Mucosa of descending colon (tissue), 3 donors: Measurements from ENCODE around the gene COL21A1. TPM values are rescaled to one million over a fixed set of nuclear protein-coding genes. Genes with fewer than 3 reads are reported as not detected.
A peak's percentile ranks its signal among the peaks of the same experiment; 100 is the strongest.

Source experiments
- ATAC-seq: fragments of 200-7000 bp; cut with Tn5 transposase; one replicate; pipeline ENCODE4 v1.9.1; 2020; ENCODE audit warnings: mild to moderate bottlenecking, moderate library complexity
- DNase-seq, 3 donors: peaks; one replicate each; pipeline ENCODE4 v3.0.0-alpha.2; 2020
- H3K36me3 ChIP-seq: fragments of 200-600 bp; one replicate; pipeline ENCODE4 v1.8.0; 2021; ENCODE audit warnings: low read depth, mild to moderate bottlenecking
- H3K4me1 ChIP-seq: fragments of 200-600 bp; one replicate; pipeline ENCODE4 v1.8.0; 2021; ENCODE audit warnings: low read depth, mild to moderate bottlenecking
- H3K4me3 ChIP-seq: fragments of 200-600 bp; one replicate; pipeline ENCODE4 v1.8.0; 2021; ENCODE audit warnings: mild to moderate bottlenecking
- H3K9me3 ChIP-seq: fragments of 200-600 bp; one replicate; pipeline ENCODE4 v1.8.0; 2021; ENCODE audit warnings: mild to moderate bottlenecking
- intact Hi-C, 2 donors: fragments of 100-400 bp; cut with DNase I in 1 of 2; cut with micrococcal nuclease in 1 of 2; formaldehyde crosslinking; loops; one replicate each; pipeline versions ENCODE4 v1.11.0 to v1.11.1; 2022; cut with DNase I, micrococcal nuclease
- total RNA-seq, 3 donors: library from RNA; stranded (reverse); fragmentation: NEBNext Ultra II Directional in 2 of 3; extraction: Animal tissue kit (Norgen Biotek cat#: 25700) in 2 of 3; gene quantifications; one replicate each; pipeline versions ENCODE4 v1.2.1 to v1.2.4, GENCODE V29; 2021 to 2023
- TF ChIP-seq, protein P1 (sequence below): fragments of 200-600 bp; IDR thresholded peaks from one replicate; pipeline ENCODE4 v1.8.0; 2022; ENCODE audit warnings: antibody characterized with exemption, mild to moderate bottlenecking
- donor health status: DM: no; HTN: no; CAD: no; lungs with moderate emphysema.
- donor health status: DM: no; HTN: no; CAD: no.
- donor health status: DM: no; HTN: yes; CAD: no.

The COL21A1 gene
- total RNA-seq, 3 donors from 2014 or later, result 0.35 to 20.5 (median 2.1) TPM

DNA sequence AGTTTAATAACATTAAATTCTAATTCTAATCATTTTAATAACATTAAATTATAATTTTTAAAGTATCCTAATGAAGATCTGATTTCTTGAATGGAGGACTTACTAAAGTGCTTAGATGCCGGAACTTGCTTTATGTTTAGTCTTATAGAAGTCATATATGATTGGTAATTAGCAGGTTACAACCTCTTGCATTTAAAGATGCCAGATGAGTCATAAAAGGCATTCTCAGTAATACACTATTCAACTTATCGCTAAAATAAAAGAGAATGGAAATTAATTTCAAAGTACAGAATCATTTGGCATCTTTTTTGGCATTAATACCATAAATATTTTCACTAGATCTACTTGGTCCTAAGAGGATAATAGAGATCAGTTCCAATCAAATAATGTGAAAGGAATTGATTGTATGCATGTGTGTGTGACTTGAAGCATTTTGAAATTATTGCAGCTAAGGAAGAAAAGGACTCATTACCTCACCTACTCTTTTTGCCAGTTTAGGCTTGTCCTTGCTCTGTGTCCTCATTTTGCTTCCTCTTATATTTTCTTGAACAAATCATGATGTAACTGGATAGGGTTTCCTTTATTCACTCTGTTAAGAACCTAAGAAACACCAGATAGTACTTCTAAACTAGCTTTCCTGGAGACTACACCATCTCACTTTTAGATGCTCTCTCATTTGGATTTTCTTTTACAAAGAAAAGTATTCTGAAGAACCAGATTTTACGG lies 2.7 kb downstream of the COL21A1 start:
- Histone ChIP-seq H3K36me3 (no peaks in the 10 kb centered on the region), H3K9me3 (no peaks in the 10 kb centered on the region), H3K4me1 (peaks cover 5% of the 10 kb centered on the region), H3K4me3 (no peak overlapping the region)
- DNase-seq (no peak), ATAC-seq (no peak)
- intact Hi-C loops, result no loop called here
- TF ChIP-seq, protein P1, sequence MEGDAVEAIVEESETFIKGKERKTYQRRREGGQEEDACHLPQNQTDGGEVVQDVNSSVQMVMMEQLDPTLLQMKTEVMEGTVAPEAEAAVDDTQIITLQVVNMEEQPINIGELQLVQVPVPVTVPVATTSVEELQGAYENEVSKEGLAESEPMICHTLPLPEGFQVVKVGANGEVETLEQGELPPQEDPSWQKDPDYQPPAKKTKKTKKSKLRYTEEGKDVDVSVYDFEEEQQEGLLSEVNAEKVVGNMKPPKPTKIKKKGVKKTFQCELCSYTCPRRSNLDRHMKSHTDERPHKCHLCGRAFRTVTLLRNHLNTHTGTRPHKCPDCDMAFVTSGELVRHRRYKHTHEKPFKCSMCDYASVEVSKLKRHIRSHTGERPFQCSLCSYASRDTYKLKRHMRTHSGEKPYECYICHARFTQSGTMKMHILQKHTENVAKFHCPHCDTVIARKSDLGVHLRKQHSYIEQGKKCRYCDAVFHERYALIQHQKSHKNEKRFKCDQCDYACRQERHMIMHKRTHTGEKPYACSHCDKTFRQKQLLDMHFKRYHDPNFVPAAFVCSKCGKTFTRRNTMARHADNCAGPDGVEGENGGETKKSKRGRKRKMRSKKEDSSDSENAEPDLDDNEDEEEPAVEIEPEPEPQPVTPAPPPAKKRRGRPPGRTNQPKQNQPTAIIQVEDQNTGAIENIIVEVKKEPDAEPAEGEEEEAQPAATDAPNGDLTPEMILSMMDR, result no peak

DNA sequence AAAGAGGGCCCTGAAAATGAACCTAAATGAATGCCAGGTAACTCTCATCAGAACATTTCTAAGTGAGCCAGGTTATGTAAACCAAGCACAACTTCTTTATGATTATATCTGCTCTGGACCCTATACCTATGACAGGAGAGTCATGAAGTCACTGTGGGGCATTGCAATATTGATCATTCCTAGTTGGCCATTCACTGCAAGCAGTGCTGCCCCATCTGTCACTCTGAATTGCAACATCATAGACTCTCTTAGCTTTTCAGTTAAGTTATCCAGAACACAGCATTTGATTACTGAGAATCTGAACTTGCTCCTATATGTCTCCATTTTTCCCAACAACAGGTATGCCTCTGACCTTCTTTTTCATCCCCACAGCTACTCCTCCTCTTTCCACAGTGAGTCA lies 3.3 kb downstream of the COL21A1 start:
- no peak for DNase-seq
- H3K9me3 ChIP-seq, result no peaks in the 10 kb centered on the region
- H3K4me1 ChIP-seq, result peaks cover 5% of the 10 kb centered on the region
- intact Hi-C loops, result no loop called here
- no peak overlapping the region for H3K4me3 ChIP-seq
- TF ChIP-seq, protein P1, result no peak
- no peak for ATAC-seq
- no peaks in the 10 kb centered on the region for H3K36me3 ChIP-seq

DNA sequence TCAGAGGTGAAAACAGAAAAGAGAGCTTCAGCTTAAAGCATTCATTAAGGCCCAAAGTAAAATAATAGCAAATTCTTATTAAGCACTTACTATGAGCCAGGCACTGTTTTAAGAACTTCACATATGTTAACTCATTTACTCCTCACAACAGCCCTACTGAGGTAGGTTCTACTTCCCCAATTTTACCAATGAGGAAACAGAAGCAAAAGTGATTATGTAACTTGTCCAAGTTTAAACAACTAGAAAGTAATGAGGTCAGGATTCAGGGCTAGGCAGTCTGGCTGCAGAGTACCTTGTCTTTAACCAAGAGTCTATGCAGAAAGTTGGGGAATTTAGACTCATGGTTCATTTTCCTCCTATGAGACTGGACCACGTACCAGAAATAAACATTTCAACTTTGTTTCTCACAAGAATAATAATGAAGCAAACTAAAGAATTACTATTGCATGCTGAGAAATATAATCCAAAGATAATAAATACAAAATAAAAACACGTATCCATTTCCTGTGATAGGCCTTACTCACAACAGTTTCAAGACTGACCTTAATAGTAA lies 3.8 kb downstream of the COL21A1 start:
- DNase-seq, result no peak
- peak; percentile 23 for ATAC-seq
- Histone ChIP-seq H3K9me3 (no peaks in the 10 kb centered on the region), H3K36me3 (no peaks in the 10 kb centered on the region), H3K4me1 (peaks cover 5% of the 10 kb centered on the region), H3K4me3 (no peak overlapping the region)
- TF ChIP-seq, protein P1, result no peak
- intact Hi-C loops, result no loop called here

DNA sequence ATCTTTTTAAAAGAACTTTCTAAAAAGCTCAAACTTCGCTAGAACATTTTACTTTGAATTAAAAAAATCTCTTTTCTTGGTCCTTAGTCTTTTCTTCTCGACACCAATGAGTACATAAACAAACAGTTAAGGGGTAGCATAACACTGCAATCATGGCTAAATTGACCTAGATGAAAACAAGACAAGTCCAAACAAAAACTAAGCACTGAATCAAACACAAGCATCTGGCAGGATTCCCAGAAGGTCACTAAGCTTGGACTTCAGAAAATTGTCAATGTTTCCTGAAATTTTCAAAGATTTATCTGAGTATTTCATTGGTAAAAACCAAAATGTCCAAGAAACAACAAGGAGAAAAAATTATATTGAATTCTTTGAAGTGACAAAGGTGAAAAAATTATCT lies 5.0 kb downstream of the COL21A1 start:
- TF ChIP-seq, protein P1, result no peak
- H3K4me1 ChIP-seq, result peaks cover 3% of the 10 kb centered on the region
- no peaks in the 10 kb centered on the region for H3K36me3 ChIP-seq
- DNase-seq (no peak), ATAC-seq (no peak)
- intact Hi-C loops, result no loop called here
- no peaks in the 10 kb centered on the region for H3K9me3 ChIP-seq
- no peak overlapping the region for H3K4me3 ChIP-seq

DNA sequence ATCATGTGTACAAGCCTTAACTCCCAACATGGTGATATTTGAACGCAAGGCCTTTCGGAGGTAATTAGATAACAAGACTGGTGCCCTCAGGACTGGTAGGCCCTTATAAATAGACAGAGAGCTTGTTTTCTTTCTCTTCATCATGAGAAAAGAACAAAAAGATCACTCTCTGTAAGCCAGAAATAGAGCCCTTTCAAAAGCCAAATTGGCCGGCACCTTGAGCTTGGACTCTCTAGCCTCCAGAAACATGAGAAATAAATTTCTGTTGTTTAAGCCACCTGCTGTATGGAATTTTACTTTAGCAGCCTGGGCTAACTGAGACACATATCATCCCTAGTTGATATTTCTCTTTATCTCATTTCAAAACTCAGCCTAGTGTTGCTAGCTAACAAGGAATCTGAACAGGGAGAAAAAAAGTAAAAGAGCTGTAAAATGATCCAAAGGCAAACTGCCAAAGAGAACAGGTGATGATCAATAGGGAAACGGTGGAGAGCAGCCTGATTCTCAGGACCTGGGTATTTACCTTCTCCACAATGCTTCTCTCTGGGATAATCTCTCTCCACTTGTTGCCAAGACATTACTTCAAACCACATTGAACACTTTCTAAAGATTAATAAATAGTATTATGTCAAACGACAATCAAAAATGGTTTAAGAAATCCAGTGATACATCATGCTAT lies 6.1 kb downstream of the COL21A1 start:
- DNase-seq (no peak), ATAC-seq (peak; percentile 54)
- Histone ChIP-seq H3K4me1 (no peaks in the 10 kb centered on the region), H3K9me3 (no peaks in the 10 kb centered on the region), H3K36me3 (no peaks in the 10 kb centered on the region), H3K4me3 (no peak overlapping the region)
- intact Hi-C loops, result no loop called here
- TF ChIP-seq, protein P1, result no peak
